SK-N-SH (cell line): ENCODE results near the gene LONP2. TPM values are rescaled to one million over a fixed set of nuclear protein-coding genes. Genes with fewer than 3 reads are reported as not detected.

ENCODE experiments used
- CTCF ChIA-PET: fragments of 300-600, 350-600 bp; formaldehyde crosslinking; extraction: SDS; loops from one replicate; lab custom pipeline; 2021; lab: Yijun Ruan, JAX
- POLR2A ChIA-PET: fragments of 350-600 bp; sonication (Branson Sonifier 250); formaldehyde crosslinking; extraction: SDS; loops from one replicate; lab custom pipeline; 2020; ENCODE audit warnings: antibody characterized with exemption, inconsistent platforms; lab: Yijun Ruan, JAX
- DNase-seq: peaks from one replicate; pipeline ENCODE4 v3.0.0; 2012
- H2AFZ ChIP-seq: fragments of 200-600 bp; sonication (generic); 2 replicates; pipeline ENCODE4 v1.8.1; 2016; ENCODE audit warnings: antibody characterized with exemption, mild to moderate bottlenecking, low read depth
- H3F3A ChIP-seq: fragments of 200-600 bp; sonication (generic); replicated peaks from 2 replicates; pipeline ENCODE3; 2016; ENCODE audit warnings: antibody characterized with exemption, mild to moderate bottlenecking; ENCODE audit not compliant: insufficient read depth
- H3K27ac ChIP-seq, 2 experiments: fragments of 200-500 bp in 1 of 2; fragments of 200-600 bp in 1 of 2; sonication (Bioruptor generic) in 1 of 2; sonication (generic), shearing (Covaris generic) in 1 of 2; 2 replicates each; pipeline versions ENCODE4 v1.5.1 to v1.6.1; 2014 to 2016; ENCODE audit warnings: low read depth in 2 of 2, inconsistent platforms in 1 of 2, low read length in 1 of 2, mild to moderate bottlenecking in 1 of 2, mixed read lengths in 1 of 2
- H3K27me3 ChIP-seq: fragments of 200-600 bp; sonication (generic), shearing (Covaris generic); 2 replicates; pipeline ENCODE4 v1.6.1; 2016; ENCODE audit warnings: mixed run types; ENCODE audit not compliant: insufficient read depth
- H3K36me3 ChIP-seq, 2 experiments: fragments of 200-500 bp in 1 of 2; fragments of 200-600 bp in 1 of 2; sonication (Bioruptor generic) in 1 of 2; sonication (generic) in 1 of 2; replicated peaks in 1 of 2; 2 replicates each; pipeline versions ENCODE3 to v1.5.1; 2014 to 2016; ENCODE audit warnings: low read length in 1 of 2, mild to moderate bottlenecking in 1 of 2; ENCODE audit not compliant: insufficient read depth in 2 of 2, control insufficient read depth in 1 of 2
- H3K4me1 ChIP-seq, 2 experiments: fragments of 200-500 bp in 1 of 2; fragments of 200-600 bp in 1 of 2; sonication (Bioruptor generic) in 1 of 2; sonication (generic), shearing (Covaris generic) in 1 of 2; 2 replicates each; pipeline versions ENCODE4 v1.5.1 to v1.6.1; 2014 to 2016; ENCODE audit warnings: low read depth in 1 of 2, low read length in 1 of 2, mixed run types in 1 of 2; ENCODE audit not compliant: insufficient read depth in 2 of 2, control insufficient read depth in 1 of 2
- H3K4me2 ChIP-seq: fragments of 200-600 bp; sonication (generic), shearing (Covaris generic); 2 replicates; pipeline ENCODE4 v1.6.1; 2017; ENCODE audit warnings: mixed run types
- H3K4me3 ChIP-seq, 2 experiments: fragments of 200-500 bp in 1 of 2; fragments of 200-600 bp in 1 of 2; sonication (Bioruptor generic) in 1 of 2; sonication (generic), shearing (Covaris generic) in 1 of 2; 2 replicates each; pipeline versions ENCODE4 v1.5.1 to v1.8.1; 2014 to 2016; ENCODE audit warnings: low read depth in 2 of 2, inconsistent platforms in 1 of 2, low read length in 1 of 2, mild to moderate bottlenecking in 1 of 2, mixed read lengths in 1 of 2, moderate library complexity in 1 of 2
- H3K79me2 ChIP-seq: fragments of 200-600 bp; sonication (generic); 2 replicates; pipeline ENCODE4 v1.8.1; 2017; ENCODE audit warnings: mild to moderate bottlenecking; ENCODE audit not compliant: insufficient read depth
- H3K9ac ChIP-seq: fragments of 200-600 bp; sonication (generic); 2 replicates; pipeline ENCODE4 v1.6.1; 2017; ENCODE audit warnings: mixed run types
- H3K9me2 ChIP-seq: fragments of 200-600 bp; sonication (generic); 2 replicates; pipeline ENCODE4 v1.6.1; 2017; ENCODE audit warnings: mixed run types
- H3K9me3 ChIP-seq: fragments of 200-600 bp; sonication (generic); 2 replicates; pipeline ENCODE4 v1.6.1; 2017; ENCODE audit warnings: mixed run types, mild to moderate bottlenecking, moderate library complexity
- H4K20me1 ChIP-seq: fragments of 200-600 bp; sonication (generic); 2 replicates; pipeline ENCODE4 v1.6.1; 2017; ENCODE audit warnings: mild to moderate bottlenecking, mixed run types; ENCODE audit not compliant: insufficient read depth
- CHD2 ChIP-seq: fragments of 150-350 bp; IDR thresholded peaks from 2 replicates; pipeline ENCODE4 v1.6.1; 2018; ENCODE audit warnings: low read length; ENCODE audit not compliant: partially characterized antibody
- EP300 ChIP-seq, 2 experiments: IDR thresholded peaks; 2 replicates each; pipeline versions ENCODE4 v1.4.0 to v1.6.1; 2012; ENCODE audit warnings: borderline replicate concordance in 1 of 2, low read depth in 1 of 2, low read length in 1 of 2
- EZH2phosphoT487 ChIP-seq: fragments of 200-600 bp; sonication (generic); IDR thresholded peaks from 2 replicates; pipeline ENCODE4 v1.6.1; 2017; ENCODE audit warnings: low read depth, mixed run types, mild to moderate bottlenecking, antibody characterized with exemption, moderate library complexity, borderline replicate concordance
- FOSL2 ChIP-seq: IDR thresholded peaks from 2 replicates; pipeline ENCODE4 v1.4.0; 2012; ENCODE audit warnings: low read depth, mild to moderate bottlenecking, moderate library complexity, borderline replicate concordance
- FOXJ3 ChIP-seq: sonication (generic); formaldehyde crosslinking; IDR thresholded peaks from 2 replicates; pipeline ENCODE4 v1.5.1; 2020; ENCODE audit warnings: mild to moderate bottlenecking, missing genetic modification reagents
- FOXM1 ChIP-seq: IDR thresholded peaks from 2 replicates; pipeline ENCODE4 v1.4.0; 2012; ENCODE audit warnings: low read depth, mild to moderate bottlenecking
- GATA2 ChIP-seq: sonication (generic); formaldehyde crosslinking; IDR thresholded peaks from 2 replicates; pipeline ENCODE4 v1.5.0; 2020; ENCODE audit warnings: mild to moderate bottlenecking, missing genetic modification reagents
- MEF2A ChIP-seq: IDR thresholded peaks from 2 replicates; pipeline ENCODE4 v1.4.0; 2012; ENCODE audit warnings: low read depth, borderline replicate concordance
- MXI1 ChIP-seq: IDR thresholded peaks from 2 replicates; pipeline ENCODE4 v1.6.1; 2012; ENCODE audit warnings: mild to moderate bottlenecking, low read depth, low read length, improper control_type of control experiment
- NFIC ChIP-seq: IDR thresholded peaks from 2 replicates; pipeline ENCODE4 v1.4.0; 2012; ENCODE audit warnings: borderline replicate concordance
- NRF1 ChIP-seq: IDR thresholded peaks from 2 replicates; pipeline ENCODE4 v1.6.1; 2012; ENCODE audit warnings: low read depth, mild to moderate bottlenecking, low read length
- POLR2AphosphoS5 ChIP-seq: IDR thresholded peaks from 2 replicates; pipeline ENCODE4 v1.6.1; 2012; ENCODE audit warnings: low read depth, low read length
- RAD21 ChIP-seq: IDR thresholded peaks from 2 replicates; pipeline ENCODE4 v1.6.1; 2012; ENCODE audit warnings: mild to moderate bottlenecking, low read length
- RCOR1 ChIP-seq: fragments of 150-350 bp; IDR thresholded peaks from 2 replicates; pipeline ENCODE4 v1.6.1; 2017; ENCODE audit warnings: antibody characterized with exemption, low read length
- RFX5 ChIP-seq: IDR thresholded peaks from 2 replicates; pipeline ENCODE4 v1.6.1; 2012; ENCODE audit warnings: mild to moderate bottlenecking, improper control_type of control experiment, low read length
- RXRA ChIP-seq: IDR thresholded peaks from 2 replicates; pipeline ENCODE4 v1.4.0; 2012; ENCODE audit warnings: low read depth, mild to moderate bottlenecking, borderline replicate concordance
- SIN3A ChIP-seq: IDR thresholded peaks from 2 replicates; pipeline ENCODE4 v1.6.1; 2012; ENCODE audit warnings: low read depth, mild to moderate bottlenecking, low read length, moderate library complexity, borderline replicate concordance
- SMC3 ChIP-seq: IDR thresholded peaks from 2 replicates; pipeline ENCODE4 v1.6.1; 2012; ENCODE audit warnings: low read depth, low read length, improper control_type of control experiment
- TAF1 ChIP-seq: IDR thresholded peaks from 2 replicates; pipeline ENCODE4 v1.6.1; 2012; ENCODE audit warnings: low read depth, mild to moderate bottlenecking, low read length, moderate library complexity, borderline replicate concordance
- YY1 ChIP-seq: IDR thresholded peaks from 2 replicates; pipeline ENCODE4 v1.4.0; 2012; ENCODE audit warnings: low read depth, mild to moderate bottlenecking
- WGBS: methylation state at CpG from one replicate; pipeline ENCODE4 v1.1.6; 2017; ENCODE audit warnings: low lambda C conversion rate; 5-methylcytosine and 5-hydroxymethylcytosine counted together
- polyA plus RNA-seq, 3 experiments: library from polyadenylated mRNA; depleted of rRNA; stranded (reverse); fragments of >200 nt; gene quantifications; 2 replicates each; pipeline ENCODE4 v1.2.3, GENCODE V29; 2012
- TF ChIP-seq, protein P1 (sequence below): IDR thresholded peaks from 2 replicates; pipeline ENCODE4 v1.4.0; 2012; ENCODE audit warnings: low read depth, borderline replicate concordance
- TF ChIP-seq, protein P2 (sequence below): fragments of 200-600 bp; sonication (generic); IDR thresholded peaks from 2 replicates; pipeline ENCODE4 v1.6.1; 2017; ENCODE audit warnings: antibody characterized with exemption, mild to moderate bottlenecking, moderate library complexity
- TF ChIP-seq, protein P3 (sequence below): IDR thresholded peaks from 2 replicates; pipeline ENCODE4 v1.4.0; 2012; ENCODE audit warnings: low read depth, borderline replicate concordance
- TF ChIP-seq, protein P4 (sequence below): IDR thresholded peaks from 2 replicates; pipeline ENCODE4; 2012
- TF ChIP-seq, protein P5 (sequence below): fragments of 150-350 bp; IDR thresholded peaks from 2 replicates; pipeline ENCODE4 v1.6.1; 2016; ENCODE audit warnings: mild to moderate bottlenecking, low read depth, low read length

The LONP2 gene
- polyA plus RNA-seq, 1 of the 3 experiments (the other 2 are of a cell fraction) = 22.4 TPM

DNA sequence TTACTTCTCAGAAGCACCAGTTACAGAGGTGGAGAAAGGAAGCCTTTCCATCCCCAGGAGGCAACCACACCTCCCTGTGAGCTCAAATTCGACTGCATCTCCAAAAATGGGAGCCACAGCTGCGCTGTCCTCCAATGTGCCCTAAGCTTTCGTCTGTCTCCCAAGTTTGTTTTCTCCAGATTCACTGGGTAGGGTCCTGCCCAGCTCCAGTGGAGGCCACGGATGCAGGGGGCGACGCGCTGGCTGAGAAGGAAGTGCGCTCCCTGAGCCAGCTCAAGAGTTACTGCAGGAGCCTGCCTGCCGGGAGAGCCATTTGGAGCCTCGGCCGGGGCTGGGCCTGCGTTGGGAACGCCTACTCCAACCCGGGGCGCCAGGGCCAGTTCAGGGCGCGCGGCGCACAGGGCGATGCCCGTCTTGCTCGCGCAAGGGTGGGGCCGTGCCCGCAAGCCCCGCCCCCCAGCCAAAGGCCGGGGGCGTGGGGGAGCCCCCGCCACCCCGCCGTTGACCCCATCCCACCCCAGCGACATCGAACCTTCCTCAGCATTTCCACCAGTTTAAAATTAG is 121.6 kb downstream of the LONP2 start:
- Histone ChIP-seq H3K36me3 (peaks cover 11 to 17% of the 10 kb centered on the region in 2 experiments), H3K9ac (peak overlapping the region; percentile 82), H4K20me1 (peaks cover 93% of the 10 kb centered on the region), H3K9me2 (no peaks in the 10 kb centered on the region), H3K4me2 (peak overlapping the region; percentile 89), H3K79me2 (peaks cover 98% of the 10 kb centered on the region), H2AFZ (peak overlapping the region; percentile 33; the same call in 1 of the 2 replicates), H3K4me1 (peaks cover 14 to 27% of the 10 kb centered on the region in 2 experiments; a peak in 3 of 4 replicates), H3K9me3 (no peaks in the 10 kb centered on the region), H3K27ac (peak overlapping the region; percentile 82 to 91), H3K4me3 (peak overlapping the region; percentile 63 to 86), H3K27me3 (no peaks in the 10 kb centered on the region), H3F3A (peaks cover 27% of the 10 kb centered on the region)
- ChIA-PET CTCF (interaction anchor here (1.0 to 4.8 kb wide), 9 partner anchors 10 to 265 kb away, joined by 3 to 33 read pairs (median 4); no protein-coding TSS in a partner anchor), POLR2A (interaction anchor here (0.8 to 2.1 kb wide), 2 partner anchors 19 kb away, joined by 3 to 21 read pairs; partner anchors contain the start of gene SIAH1)
- peak; percentile 90 for DNase-seq
- WGBS = 15% methylated on average over 10 of the region's 33 CpGs
- no peak for TF ChIP-seq YY1
- no peak; the same call in 1 of the 2 replicates for TF ChIP-seq RAD21
- TF ChIP-seq, protein P1, sequence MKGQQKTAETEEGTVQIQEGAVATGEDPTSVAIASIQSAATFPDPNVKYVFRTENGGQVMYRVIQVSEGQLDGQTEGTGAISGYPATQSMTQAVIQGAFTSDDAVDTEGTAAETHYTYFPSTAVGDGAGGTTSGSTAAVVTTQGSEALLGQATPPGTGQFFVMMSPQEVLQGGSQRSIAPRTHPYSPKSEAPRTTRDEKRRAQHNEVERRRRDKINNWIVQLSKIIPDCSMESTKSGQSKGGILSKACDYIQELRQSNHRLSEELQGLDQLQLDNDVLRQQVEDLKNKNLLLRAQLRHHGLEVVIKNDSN = no peak
- TF ChIP-seq NRF1 = peak; percentile 55
- TF ChIP-seq, protein P2, sequence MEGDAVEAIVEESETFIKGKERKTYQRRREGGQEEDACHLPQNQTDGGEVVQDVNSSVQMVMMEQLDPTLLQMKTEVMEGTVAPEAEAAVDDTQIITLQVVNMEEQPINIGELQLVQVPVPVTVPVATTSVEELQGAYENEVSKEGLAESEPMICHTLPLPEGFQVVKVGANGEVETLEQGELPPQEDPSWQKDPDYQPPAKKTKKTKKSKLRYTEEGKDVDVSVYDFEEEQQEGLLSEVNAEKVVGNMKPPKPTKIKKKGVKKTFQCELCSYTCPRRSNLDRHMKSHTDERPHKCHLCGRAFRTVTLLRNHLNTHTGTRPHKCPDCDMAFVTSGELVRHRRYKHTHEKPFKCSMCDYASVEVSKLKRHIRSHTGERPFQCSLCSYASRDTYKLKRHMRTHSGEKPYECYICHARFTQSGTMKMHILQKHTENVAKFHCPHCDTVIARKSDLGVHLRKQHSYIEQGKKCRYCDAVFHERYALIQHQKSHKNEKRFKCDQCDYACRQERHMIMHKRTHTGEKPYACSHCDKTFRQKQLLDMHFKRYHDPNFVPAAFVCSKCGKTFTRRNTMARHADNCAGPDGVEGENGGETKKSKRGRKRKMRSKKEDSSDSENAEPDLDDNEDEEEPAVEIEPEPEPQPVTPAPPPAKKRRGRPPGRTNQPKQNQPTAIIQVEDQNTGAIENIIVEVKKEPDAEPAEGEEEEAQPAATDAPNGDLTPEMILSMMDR = no peak
- TF ChIP-seq, protein P3, sequence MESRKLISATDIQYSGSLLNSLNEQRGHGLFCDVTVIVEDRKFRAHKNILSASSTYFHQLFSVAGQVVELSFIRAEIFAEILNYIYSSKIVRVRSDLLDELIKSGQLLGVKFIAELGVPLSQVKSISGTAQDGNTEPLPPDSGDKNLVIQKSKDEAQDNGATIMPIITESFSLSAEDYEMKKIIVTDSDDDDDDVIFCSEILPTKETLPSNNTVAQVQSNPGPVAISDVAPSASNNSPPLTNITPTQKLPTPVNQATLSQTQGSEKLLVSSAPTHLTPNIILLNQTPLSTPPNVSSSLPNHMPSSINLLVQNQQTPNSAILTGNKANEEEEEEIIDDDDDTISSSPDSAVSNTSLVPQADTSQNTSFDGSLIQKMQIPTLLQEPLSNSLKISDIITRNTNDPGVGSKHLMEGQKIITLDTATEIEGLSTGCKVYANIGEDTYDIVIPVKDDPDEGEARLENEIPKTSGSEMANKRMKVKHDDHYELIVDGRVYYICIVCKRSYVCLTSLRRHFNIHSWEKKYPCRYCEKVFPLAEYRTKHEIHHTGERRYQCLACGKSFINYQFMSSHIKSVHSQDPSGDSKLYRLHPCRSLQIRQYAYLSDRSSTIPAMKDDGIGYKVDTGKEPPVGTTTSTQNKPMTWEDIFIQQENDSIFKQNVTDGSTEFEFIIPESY = no peak
- TF ChIP-seq FOSL2 = no peak
- TF ChIP-seq, protein P4, sequence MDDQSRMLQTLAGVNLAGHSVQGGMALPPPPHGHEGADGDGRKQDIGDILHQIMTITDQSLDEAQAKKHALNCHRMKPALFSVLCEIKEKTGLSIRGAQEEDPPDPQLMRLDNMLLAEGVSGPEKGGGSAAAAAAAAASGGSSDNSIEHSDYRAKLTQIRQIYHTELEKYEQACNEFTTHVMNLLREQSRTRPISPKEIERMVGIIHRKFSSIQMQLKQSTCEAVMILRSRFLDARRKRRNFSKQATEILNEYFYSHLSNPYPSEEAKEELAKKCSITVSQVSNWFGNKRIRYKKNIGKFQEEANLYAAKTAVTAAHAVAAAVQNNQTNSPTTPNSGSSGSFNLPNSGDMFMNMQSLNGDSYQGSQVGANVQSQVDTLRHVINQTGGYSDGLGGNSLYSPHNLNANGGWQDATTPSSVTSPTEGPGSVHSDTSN = no peak
- peak; percentile 70 for TF ChIP-seq POLR2AphosphoS5
- TF ChIP-seq NFIC = no peak
- no peak for TF ChIP-seq RFX5
- no peak for TF ChIP-seq RXRA
- TF ChIP-seq TAF1 = peak; percentile 81
- no peak for TF ChIP-seq GATA2 (CRISPR knock-in tag)
- TF ChIP-seq, protein P5, sequence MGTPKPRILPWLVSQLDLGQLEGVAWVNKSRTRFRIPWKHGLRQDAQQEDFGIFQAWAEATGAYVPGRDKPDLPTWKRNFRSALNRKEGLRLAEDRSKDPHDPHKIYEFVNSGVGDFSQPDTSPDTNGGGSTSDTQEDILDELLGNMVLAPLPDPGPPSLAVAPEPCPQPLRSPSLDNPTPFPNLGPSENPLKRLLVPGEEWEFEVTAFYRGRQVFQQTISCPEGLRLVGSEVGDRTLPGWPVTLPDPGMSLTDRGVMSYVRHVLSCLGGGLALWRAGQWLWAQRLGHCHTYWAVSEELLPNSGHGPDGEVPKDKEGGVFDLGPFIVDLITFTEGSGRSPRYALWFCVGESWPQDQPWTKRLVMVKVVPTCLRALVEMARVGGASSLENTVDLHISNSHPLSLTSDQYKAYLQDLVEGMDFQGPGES = no peak
- TF ChIP-seq FOXJ3 = no peak
- TF ChIP-seq FOXM1 = no peak
- no peak for TF ChIP-seq SMC3
- TF ChIP-seq RCOR1 = peak; percentile 32; the same call in 1 of the 2 replicates
- no peak for TF ChIP-seq SIN3A
- no peak for TF ChIP-seq EP300 (IDR thresholded peaks at IDR 0.05; ENCODE audit: borderline replicate concordance in 1 of 2, low read depth in 1 of 2, low read length in 1 of 2)
- TF ChIP-seq MEF2A = no peak
- TF ChIP-seq CHD2 = no peak
- TF ChIP-seq MXI1 = no peak
- no peak for TF ChIP-seq EZH2phosphoT487
